GM19468 (cell line): ENCODE measurements around the gene WDTC1.
A peak's percentile ranks its signal among the peaks of the same experiment; 100 is the strongest.
"Not testable (repeated sequence)": the region's sequence is repeated elsewhere in the genome, so short reads cannot be mapped to it uniquely, and the experiment has no call there.

Source experiments
- ATAC-seq: cut with Tn5 transposase; IDR thresholded peaks from one replicate; pipeline ENCODE4 v1.9.1; 2021; ENCODE audit warnings: mild to moderate bottlenecking, moderate library complexity, moderate number of reproducible peaks; ENCODE audit not compliant: unreplicated experiment; ENCODE audit errors: extremely low read depth

The WDTC1 gene, protein sequence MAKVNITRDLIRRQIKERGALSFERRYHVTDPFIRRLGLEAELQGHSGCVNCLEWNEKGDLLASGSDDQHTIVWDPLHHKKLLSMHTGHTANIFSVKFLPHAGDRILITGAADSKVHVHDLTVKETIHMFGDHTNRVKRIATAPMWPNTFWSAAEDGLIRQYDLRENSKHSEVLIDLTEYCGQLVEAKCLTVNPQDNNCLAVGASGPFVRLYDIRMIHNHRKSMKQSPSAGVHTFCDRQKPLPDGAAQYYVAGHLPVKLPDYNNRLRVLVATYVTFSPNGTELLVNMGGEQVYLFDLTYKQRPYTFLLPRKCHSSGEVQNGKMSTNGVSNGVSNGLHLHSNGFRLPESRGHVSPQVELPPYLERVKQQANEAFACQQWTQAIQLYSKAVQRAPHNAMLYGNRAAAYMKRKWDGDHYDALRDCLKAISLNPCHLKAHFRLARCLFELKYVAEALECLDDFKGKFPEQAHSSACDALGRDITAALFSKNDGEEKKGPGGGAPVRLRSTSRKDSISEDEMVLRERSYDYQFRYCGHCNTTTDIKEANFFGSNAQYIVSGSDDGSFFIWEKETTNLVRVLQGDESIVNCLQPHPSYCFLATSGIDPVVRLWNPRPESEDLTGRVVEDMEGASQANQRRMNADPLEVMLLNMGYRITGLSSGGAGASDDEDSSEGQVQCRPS

GRCh38 chr1:27234049-27234882, at the start of gene WDTC1:
Gene WDTC1, plus strand, starts transcription at chr1:27234632. Its CDS starts 26,423 bp downstream, at chr1:27261055.
- ATAC-seq, result peak; percentile 76

- not testable (repeated sequence) for ATAC-seq
These were observed 49.8 kb upstream of the WDTC1 start for GRCh38 chr1:27184665-27185064.

DNA sequence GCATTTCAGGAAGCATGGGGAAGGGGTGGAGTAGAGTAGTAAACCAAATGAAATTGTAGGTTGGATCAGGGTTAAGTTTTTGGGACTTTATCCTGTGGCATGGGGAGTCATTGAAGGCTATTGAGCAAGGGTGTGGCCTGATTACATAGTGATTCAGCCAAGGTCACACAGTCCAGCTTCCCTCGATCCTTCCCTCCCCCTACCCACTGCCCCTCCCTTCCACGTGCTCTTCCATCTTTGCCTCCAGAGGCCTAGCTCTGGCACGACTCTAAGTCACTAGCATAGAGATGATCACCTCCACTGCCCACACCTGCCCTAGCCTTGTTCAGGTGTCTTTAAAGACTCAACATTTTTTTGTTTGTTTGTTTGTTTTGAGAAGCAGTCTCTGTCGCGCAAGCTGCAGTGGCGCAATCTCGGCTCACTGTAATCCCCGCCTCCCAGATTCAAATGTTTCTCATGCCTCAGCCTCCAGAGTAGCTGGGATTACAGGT, 42.3 kb upstream of the WDTC1 start:
- no peak for ATAC-seq

DNA sequence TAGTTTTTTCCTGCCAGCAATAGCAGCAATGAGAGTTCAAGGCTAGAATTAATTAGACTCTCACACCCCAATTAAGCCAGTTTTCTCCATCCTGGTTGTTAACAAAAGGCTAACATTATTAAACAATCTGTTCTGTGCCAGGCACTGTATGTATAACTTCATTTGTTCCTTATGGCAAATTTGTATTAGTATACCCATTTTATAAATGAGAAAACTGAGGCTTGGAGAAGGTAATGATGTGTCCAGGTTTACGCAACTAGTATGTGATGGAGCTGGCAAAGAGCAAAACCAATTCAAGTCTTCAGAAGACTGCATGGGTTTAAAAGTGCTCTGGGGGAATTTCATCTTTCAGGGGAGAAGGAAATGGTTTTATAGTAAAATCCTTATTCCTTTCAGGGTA, 41.2 kb upstream of the WDTC1 start:
- ATAC-seq, result no peak

DNA sequence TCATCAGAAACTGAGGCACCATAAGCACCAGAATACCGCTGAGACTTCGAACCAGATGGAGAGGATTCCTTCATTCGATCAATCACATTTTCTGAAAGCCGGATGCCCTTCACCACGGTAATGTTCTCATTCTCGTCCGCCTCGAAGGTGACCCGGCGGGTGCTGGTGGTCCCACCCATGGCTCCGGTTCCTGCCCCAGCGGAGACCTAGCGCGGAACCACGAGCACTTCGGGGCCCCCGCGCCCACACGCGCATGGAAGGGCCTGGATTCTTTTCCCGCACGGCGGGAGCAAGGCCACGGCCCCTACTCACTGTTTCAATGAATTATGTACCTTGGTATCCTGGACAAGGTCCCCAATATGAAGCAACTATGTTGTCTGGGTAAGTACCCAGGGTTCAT, 33.1 kb upstream of the WDTC1 start:
- no peak for ATAC-seq

DNA sequence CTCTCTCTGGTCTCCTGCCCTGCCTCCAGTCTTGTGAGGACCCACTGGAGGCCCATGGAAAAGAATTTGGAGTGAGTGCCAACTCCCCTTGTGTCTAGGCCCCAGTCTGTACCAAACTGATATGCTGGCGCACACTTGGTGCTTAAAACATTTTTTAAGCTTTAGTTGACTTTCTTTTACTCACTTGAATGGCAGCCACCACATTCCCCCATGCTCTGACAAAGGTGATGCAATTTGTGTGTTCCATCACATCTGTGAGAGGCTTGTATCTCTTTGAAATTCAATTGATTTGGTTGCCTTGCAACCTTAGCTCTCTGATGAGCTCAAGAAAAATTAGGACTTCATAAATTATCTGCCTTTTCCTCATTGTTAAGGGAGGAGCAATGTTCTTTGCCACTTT, 30.5 kb upstream of the WDTC1 start:
- ATAC-seq, result no peak

GRCh38 chr1:27207238-27207637, 27.2 kb upstream of the WDTC1 start:
- ATAC-seq, result not testable (repeated sequence)

GRCh38 chr1:27208143-27208850, 26.1 kb upstream of the WDTC1 start:
- not testable (repeated sequence) for ATAC-seq

- no peak for ATAC-seq
These were observed 18.0 kb upstream of the WDTC1 start for GRCh38 chr1:27216466-27216865.

DNA sequence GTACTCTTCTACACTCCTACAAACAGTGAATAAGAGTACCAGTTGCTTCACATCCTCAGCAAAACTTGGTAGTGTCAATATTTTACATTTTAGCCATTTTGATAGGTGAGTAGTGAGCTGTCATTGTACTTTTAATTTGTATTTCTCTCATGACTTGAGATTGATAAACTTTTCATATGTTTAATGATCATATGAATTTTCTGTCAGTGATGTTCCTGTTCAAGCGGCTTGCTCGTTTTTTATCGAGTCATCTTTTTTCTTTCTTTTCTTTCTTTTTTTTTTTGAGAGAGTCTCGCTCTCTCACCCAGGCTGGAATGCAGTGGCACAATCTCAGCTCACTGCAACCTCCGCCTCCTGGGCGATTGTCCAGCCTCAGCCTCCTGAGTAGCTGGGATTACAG, 17.0 kb upstream of the WDTC1 start:
- ATAC-seq, result no peak

DNA sequence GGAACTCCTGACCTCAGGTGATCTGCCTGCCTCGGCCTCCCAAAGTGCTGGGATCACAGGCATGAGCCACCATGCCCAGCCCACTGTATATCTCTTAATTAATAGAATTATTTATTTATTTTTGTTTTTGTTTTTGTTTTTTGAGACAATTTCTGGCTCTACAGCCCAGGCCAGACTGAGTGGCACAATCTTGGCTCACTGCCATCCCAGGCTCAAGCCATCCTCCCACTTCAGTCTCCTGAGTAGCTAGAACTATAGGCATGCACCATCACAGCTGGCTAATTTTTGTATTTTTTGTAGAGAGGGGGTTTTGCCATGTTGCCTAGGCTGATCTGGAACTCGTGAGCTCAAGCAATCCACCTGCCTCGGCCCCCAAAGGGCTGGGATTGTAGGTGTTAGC, 15.7 kb upstream of the WDTC1 start:
- ATAC-seq, result no peak

- ATAC-seq, result no peak
These were observed 14.3 kb upstream of the WDTC1 start for GRCh38 chr1:27220096-27220495.

GRCh38 chr1:27220702-27221497, 13.5 kb upstream of the WDTC1 start:
- ATAC-seq, result not testable (repeated sequence)

- ATAC-seq, result no peak
These were observed 8.8 kb upstream of the WDTC1 start for GRCh38 chr1:27225621-27226020.

- ATAC-seq, result no peak
These were observed 6.7 kb upstream of the WDTC1 start for GRCh38 chr1:27227765-27228164.

DNA sequence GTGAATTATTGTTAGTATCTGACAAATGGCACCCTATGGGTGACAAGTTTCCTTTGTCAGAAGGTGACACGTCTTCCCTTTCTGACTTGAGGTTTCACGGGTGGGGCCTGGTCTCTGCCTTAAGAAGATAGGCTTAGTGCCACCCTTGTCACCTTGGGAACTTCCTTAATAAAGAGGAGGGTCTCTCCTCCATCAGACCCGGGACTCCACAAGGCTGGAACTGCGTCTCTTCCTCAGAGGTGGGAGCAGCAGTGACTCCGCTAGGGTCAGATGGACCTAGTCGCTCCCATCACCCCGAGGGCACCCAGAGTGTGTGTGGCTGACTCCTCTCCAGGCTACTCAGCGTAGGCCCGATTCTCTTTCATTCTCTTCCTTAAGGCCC, 774 bp upstream of the WDTC1 start:
- ATAC-seq, result no peak

GRCh38 chr1:27235827-27236226, 1.4 kb downstream of the WDTC1 start:
- ATAC-seq, result no peak

DNA sequence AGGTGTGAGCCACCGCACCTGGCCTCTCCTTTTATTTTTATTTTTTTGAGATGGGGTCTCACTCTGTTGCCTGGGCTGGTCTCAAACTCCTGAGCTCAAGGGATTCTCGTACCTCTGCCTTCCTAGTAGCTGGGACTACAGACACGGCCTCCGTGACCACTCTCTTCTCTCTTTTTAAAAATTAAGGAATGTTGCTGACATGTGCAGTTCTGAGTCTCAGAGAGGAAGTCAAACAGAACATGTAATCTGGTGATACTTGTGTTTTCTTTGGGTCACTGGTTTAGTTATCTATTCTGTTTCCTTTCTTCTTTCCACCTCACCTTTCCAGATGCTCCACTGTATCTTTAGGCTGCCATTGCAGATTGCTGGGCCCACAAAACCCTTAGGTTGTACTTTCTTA, 2.7 kb downstream of the WDTC1 start:
- ATAC-seq, result no peak

DNA sequence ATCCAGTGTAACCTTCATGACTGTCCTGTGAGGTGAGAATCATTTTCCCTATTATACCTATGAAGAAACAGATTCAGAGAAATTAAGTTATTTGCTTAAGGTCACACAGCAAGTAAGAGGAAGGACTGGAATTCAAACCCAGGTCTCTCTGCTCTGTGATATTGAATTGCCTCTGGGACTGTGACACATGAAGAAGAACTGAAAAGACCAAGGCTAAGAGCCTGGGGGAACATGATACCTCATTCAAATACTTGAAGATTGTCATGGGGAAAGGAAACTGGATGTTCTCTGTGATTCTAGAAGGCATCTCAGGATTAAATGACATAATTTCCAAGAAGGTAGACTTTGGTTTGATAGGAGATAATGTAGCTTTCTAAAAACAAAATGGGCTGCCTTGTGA, 3.6 kb downstream of the WDTC1 start:
- no peak for ATAC-seq
